ENCODE results near the gene LIPC. TPM values are rescaled to one million over a fixed set of nuclear protein-coding genes. Genes with fewer than 3 reads are reported as not detected.

The LIPC gene
- total and polyA plus RNA-seq, 7 donors, result 0.36 to 3.0 (median 0.83) TPM; not detected in 2

DNA sequence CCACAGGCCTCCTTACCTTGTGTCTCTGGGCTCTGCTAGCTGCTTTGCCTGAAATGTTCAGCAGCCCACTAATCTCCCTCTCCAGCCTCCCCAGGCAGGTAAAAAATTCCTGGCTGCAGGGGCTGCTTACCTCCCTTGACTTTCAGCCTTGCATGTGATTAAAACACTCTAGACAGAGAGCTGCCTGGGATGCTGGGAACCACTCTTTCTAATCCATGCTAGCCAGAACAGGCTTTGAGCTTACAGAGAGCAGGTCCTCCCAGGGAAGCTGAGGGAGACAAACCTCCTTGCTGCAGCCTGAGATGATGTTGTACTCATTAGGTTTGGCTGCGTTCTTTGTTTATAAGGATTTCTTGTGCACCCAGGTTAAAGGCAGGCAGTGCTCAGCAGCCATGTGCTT lies 33.7 kb upstream of the LIPC start:
- DNase-seq, result no peak
- WGBS, 2 donors, result 90 to 91% methylated on average over 1 of the region's 1 CpG
- Histone ChIP-seq H3K36me3 (no peaks in the 10 kb centered on the region), H3K27me3 (no peaks in the 10 kb centered on the region), H3K9me3 (no peaks in the 10 kb centered on the region), H3K27ac (no peak overlapping the region), H3K4me3 (no peak overlapping the region), H3K4me1 (peaks cover 0 to 13% (median 12%) of the 10 kb centered on the region in 4 donors)
- TF ChIP-seq EP300 (IDR thresholded peaks at IDR 0.05) (no peak), POLR2AphosphoS5 (IDR thresholded peaks at IDR 0.05) (no peak), POLR2A (IDR thresholded peaks at IDR 0.05) (no peak)
- TF ChIP-seq, protein P1, sequence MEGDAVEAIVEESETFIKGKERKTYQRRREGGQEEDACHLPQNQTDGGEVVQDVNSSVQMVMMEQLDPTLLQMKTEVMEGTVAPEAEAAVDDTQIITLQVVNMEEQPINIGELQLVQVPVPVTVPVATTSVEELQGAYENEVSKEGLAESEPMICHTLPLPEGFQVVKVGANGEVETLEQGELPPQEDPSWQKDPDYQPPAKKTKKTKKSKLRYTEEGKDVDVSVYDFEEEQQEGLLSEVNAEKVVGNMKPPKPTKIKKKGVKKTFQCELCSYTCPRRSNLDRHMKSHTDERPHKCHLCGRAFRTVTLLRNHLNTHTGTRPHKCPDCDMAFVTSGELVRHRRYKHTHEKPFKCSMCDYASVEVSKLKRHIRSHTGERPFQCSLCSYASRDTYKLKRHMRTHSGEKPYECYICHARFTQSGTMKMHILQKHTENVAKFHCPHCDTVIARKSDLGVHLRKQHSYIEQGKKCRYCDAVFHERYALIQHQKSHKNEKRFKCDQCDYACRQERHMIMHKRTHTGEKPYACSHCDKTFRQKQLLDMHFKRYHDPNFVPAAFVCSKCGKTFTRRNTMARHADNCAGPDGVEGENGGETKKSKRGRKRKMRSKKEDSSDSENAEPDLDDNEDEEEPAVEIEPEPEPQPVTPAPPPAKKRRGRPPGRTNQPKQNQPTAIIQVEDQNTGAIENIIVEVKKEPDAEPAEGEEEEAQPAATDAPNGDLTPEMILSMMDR (IDR thresholded peaks at IDR 0.05), result no peak
- intact Hi-C loops (cut with DNase I), result no loop called here

DNA sequence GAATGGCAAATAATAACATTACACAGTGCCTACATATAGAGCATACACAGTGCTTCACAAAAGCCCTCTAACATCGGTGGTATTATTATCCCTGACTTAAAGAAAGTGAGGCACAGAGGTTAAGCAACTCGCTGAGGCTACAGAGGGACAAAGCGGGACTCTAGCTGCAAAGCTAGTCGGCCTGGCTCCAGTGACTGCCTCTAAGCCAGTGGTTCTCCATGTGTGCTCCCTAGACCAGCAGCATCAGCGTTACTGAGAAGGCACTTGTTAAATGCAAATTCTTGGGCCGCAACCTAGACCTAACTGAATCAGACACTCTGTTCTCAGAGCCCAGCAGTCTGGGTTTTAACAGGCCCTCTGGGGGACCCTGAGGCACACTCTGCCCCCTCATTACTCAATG lies 33.1 kb upstream of the LIPC start:
- Histone ChIP-seq H3K27me3 (no peaks in the 10 kb centered on the region), H3K4me1 (peaks cover 0 to 12% (median 11%) of the 10 kb centered on the region in 4 donors), H3K36me3 (no peaks in the 10 kb centered on the region), H3K4me3 (no peak overlapping the region), H3K9me3 (no peaks in the 10 kb centered on the region), H3K27ac (no peak overlapping the region)
- intact Hi-C loops (cut with DNase I), result no loop called here
- no peak for DNase-seq
- TF ChIP-seq, protein P1 (IDR thresholded peaks at IDR 0.05), result no peak
- no peak for TF ChIP-seq EP300 (IDR thresholded peaks at IDR 0.05)
- TF ChIP-seq POLR2AphosphoS5 (IDR thresholded peaks at IDR 0.05), result no peak
- no peak for TF ChIP-seq POLR2A (IDR thresholded peaks at IDR 0.05)
- WGBS, 2 donors, result 94% methylated on average over 6 of the region's 6 CpGs

DNA sequence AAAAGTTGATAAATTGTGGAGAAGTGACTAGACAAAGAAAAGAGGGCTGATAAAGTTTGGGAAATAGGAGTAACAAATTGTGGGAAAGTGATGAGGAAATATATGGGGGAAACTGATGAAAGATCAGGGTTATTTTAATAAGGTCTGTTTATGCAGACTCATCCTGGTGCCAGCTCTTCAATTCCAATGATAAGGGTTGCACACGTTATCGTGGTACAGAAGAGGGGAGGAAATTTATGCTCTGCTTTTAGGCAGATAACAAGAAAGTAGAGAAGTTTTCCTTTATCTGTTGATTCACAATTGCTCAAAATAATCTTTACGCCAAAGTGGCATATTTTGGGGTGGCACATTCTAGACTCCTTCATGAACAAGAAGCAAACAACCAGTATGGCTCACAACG lies 32.1 kb upstream of the LIPC start:
- DNase-seq, result no peak
- 82 to 95% methylated on average over 4 of the region's 4 CpGs for whole genome bisulfite sequencing, 2 donors
- Histone ChIP-seq H3K4me1 (peaks cover 0 to 12% (median 11%) of the 10 kb centered on the region in 4 donors), H3K4me3 (no peak overlapping the region), H3K27me3 (no peaks in the 10 kb centered on the region), H3K27ac (no peak overlapping the region), H3K9me3 (no peaks in the 10 kb centered on the region), H3K36me3 (no peaks in the 10 kb centered on the region)
- intact Hi-C loops (cut with DNase I), result no loop called here
- TF ChIP-seq, protein P1 (IDR thresholded peaks at IDR 0.05), result no peak
- no peak for TF ChIP-seq EP300 (IDR thresholded peaks at IDR 0.05)
- TF ChIP-seq POLR2AphosphoS5 (IDR thresholded peaks at IDR 0.05), result no peak

DNA sequence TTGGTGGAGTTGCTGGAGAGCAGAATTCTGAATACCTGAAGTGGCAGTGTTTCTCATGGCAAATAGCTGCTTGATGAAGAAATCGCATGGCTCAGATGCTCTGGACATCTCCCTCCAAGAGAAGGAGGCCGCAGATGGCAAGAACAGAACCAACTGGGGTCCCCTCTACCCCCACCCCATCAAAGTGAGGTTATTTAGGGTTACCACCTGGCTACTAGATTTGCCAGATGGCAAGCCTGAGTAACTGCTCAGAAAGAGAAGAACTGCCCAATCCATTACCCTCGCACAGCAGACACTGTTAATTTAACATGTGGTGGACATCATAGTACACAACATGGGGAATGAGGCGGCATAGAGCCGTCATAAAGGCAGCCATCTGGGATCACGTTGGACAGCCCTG lies 30.5 kb upstream of the LIPC start:
- DNase-seq, result no peak
- Histone ChIP-seq H3K9me3 (no peaks in the 10 kb centered on the region), H3K36me3 (no peaks in the 10 kb centered on the region), H3K27ac (no peak overlapping the region), H3K4me1 (peaks cover 0 to 12% (median 11%) of the 10 kb centered on the region in 4 donors), H3K27me3 (no peaks in the 10 kb centered on the region), H3K4me3 (no peak overlapping the region)
- intact Hi-C loops (cut with DNase I), result no loop called here
- WGBS, 2 donors, result 79 to 86% methylated on average over 6 of the region's 6 CpGs
- no peak for TF ChIP-seq EP300 (IDR thresholded peaks at IDR 0.05)

DNA sequence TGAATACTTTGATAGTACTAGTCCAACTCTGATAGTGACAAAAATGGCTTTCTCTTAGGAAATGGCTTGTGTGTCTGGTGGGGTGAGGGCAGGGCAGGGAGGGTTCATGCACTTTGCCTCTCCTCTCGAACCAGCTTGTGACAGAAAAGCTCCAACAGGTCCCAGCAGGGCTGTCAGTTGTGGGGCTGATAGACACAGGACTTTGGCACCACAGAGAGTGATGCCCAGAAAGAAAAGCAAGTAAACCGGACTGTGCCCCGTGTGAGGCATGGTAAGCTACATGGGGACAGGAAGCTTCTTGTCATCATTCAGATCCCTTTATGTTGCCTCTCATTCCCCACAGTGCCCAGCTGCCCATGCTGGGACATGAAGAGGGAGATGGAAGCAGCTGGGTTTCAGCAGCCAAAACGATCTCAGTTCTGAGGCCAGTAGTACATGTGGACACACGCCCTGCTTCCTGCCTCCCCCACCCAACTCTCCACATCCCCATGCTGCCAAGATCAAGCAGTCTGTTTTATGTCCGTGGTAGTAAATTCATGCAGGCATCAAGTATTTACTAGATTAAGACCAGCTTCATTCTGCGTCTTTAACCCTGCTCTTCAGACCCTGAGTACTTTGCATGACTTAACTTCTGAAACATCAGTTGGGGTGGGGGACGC lies 29.7 kb upstream of the LIPC start:
- Histone ChIP-seq H3K36me3 (no peaks in the 10 kb centered on the region), H3K9me3 (no peaks in the 10 kb centered on the region), H3K4me1 (peaks cover 0 to 12% (median 11%) of the 10 kb centered on the region in 4 donors), H3K27me3 (no peaks in the 10 kb centered on the region), H3K4me3 (no peak overlapping the region), H3K27ac (no peak overlapping the region)
- intact Hi-C loops (cut with DNase I), result no loop called here
- TF ChIP-seq EP300 (IDR thresholded peaks at IDR 0.05), result no peak
- TF ChIP-seq POLR2A (IDR thresholded peaks at IDR 0.05), result no peak
- peak; percentile 42 to 91 (median 75) for TF ChIP-seq POLR2AphosphoS5 (IDR thresholded peaks at IDR 0.05)
- TF ChIP-seq, protein P1 (IDR thresholded peaks at IDR 0.05), result no peak
- DNase-seq, result no peak
- 74 to 77% methylated on average over 8 of the region's 8 CpGs for WGBS, 2 donors

Measured in sigmoid colon (tissue), 7 donors.